HG03159 (cell line): ENCODE results near the gene NSL1.
A peak's percentile ranks its signal among the peaks of the same experiment; 100 is the strongest.
"Not testable (repeated sequence)": the region's sequence is repeated elsewhere in the genome, so short reads cannot be mapped to it uniquely, and the experiment has no call there.

Experiments
- ATAC-seq: cut with Tn5 transposase; IDR thresholded peaks from one replicate; pipeline ENCODE4 v1.9.1; 2021; ENCODE audit warnings: mild to moderate bottlenecking, moderate library complexity; ENCODE audit not compliant: unreplicated experiment

The NSL1 gene

DNA sequence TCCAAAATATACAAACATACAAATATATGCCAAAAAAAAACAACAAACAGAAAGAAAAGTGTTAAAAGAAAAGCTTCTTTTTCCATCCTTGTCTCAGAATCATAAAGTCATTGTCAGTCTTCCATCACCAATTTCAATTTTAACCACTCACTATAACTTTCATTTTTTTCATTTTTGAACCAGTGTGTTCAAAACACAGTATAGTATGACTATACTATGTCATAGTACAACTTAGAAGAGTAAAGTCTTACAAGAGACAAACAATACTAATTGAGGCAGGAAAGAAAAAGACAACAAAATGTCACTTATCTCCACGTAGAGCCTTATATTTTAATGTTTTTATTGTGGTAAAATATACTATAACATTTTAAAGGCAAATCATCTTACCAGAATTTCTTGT lies 7.6 kb downstream of the NSL1 start:
- ATAC-seq = no peak

DNA sequence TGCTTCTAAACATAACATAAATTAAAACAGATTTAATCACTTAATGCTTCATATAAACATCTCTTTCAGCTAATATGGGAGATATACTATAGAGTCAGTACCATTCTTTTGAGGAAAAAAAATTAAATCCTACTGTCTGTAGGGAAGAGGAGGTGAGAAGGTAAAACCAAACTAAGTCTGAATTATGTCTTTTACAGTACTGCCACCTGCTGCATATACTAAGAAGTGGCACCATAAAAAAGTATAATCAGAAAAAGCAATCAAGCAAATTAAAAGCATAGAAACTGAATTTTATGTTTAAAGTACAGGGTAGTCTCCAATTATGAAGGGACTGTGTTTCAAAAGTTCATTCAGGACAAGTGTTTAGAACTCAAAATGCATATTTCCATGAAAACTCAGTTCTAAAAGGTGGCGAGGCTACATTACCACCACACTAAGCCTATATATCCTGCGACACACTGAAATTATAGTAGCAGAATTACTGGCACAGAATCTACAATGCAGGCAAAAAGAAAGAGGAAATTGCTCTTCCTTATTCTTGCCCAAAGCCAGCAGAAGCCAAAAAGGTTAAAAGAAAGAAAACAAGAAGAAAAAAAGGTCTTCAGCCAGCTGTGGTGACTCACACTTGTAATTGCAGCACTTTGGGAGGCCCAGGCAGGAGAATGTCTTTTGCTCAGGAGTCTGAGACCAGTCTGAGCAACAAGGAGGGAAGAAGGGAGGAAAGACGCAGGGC lies 9.0 kb downstream of the NSL1 start:
- no peak for ATAC-seq

DNA sequence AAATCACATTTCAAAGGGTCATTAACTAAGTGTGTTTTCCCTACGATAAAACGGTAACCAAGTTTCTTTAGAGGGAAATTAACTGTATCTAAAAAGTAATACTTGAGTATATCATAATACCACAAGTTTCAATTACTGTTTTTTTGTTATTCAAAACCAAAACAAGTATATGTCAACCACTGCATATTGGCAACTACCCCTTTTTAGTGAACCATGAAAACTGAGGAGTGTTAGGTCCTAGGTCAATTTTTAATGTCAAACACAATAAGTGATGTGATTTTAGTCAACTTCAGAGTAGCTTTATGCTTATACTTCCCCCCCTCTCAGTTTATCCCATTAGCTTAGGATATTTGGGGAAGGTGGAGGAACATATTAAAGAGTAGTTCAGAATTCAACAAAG lies 10.4 kb downstream of the NSL1 start:
- ATAC-seq = no peak

DNA sequence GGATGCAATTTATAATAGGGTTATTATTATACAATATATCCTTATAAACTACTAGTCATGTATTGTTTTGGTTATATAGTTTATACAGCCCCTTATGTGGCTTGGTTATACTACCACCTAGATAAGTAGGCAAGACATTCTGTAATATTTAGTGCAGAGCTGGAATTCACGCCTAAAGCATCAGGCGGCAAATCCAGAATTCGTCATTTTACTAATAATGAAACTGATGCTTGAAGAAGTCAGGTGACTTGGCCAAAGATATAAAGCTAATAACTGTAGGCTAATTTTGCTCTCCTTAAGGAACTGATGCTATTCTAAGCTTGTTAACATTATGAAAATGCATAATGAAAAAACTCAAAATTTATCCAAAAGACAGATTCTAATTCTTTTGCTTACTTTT lies 10.8 kb downstream of the NSL1 start:
- no peak for ATAC-seq

DNA sequence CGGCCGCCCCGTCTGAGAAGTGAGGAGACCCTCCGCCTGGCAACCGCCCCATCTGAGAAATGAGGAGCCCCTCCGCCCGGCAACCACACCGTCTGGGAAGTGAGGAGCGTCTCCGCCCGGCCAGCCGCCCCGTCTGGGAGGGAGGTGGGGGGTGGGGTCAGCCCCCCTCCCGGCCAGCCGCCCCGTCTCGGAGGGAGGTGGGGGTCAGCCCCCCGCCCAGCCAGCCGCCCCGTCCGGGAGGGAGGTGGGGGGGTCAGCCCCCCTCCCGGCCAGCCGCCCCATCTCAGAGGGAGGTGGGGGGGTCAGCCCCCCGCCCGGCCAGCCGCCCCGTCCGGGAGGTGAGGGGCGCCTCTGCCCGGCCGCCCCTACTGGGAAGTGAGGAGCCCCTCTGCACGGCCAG lies 12.5 kb downstream of the NSL1 start:
- not testable (repeated sequence) for ATAC-seq

DNA sequence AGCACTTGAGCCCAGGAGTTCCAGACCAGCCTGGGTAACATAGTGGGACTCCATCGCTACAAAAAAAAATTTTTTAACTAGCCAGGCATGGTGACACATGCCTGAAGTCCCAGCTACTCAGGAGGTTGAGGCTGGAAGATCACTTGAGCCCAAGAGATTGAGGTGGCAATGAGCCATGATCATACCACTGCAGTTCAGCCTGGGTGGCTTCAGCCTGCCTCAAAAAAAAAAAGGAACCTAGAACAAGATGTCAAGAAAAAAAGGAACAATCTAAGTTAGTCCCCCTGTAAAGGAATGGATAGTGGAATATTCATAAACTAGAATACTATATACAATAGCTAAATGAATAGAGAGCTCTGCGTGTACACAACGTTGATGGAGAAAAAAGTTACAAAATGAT lies 14.4 kb downstream of the NSL1 start:
- no peak for ATAC-seq

DNA sequence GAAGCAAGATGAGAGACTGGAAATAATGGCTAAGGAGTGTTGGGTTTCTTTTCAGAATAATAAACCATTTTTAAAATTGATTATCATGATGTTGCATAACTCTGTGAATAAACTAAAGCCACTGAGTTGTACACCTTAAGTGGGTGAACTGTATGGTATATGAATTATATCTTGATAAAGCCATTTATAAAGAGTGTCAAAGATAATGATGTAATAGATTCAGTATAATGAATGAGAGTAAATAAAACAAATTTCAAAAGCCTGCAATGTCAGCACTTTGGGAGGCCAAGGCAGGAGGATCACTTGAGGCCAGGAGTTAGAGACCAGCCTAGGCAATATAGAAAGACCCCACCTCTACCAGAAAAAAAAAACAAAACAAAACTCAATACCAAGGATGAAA lies 16.3 kb downstream of the NSL1 start:
- no peak for ATAC-seq

DNA sequence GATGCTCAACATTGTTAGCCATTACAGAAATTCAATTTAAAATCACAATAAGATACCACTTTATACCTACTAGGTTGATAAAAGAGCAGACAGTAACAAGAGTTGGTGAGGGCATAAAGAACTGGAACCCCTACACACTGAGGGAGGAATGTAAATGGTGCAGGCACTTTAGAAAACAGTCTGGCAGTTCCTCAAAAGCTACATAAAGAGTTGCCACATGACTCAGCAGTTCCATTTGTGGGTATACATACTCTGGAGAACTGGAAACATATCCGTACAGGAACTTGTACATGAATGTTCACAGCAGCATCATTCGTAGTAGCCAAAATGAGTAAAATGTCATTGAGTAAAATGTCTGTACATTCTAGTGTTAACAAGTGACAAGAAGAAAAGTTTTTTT lies 17.0 kb downstream of the NSL1 start:
- ATAC-seq = no peak

DNA sequence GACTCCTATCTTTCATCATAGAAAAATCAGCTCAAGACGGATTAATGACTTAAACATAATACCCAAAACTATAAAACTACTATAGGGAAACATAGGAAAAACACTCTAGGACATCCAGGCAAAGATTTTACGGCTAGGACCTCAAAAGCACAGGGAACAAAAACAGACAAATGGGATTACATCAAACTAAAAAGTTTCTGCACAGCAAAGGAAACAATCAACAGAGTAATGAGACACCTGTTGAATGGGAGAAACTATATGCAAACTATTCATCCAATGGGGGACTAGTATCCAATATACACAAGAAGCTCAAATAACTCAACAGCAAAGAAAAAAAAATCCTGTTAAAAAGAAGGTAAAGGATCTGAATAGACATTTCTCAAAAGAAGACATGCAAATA lies 18.6 kb downstream of the NSL1 start:
- ATAC-seq = no peak

DNA sequence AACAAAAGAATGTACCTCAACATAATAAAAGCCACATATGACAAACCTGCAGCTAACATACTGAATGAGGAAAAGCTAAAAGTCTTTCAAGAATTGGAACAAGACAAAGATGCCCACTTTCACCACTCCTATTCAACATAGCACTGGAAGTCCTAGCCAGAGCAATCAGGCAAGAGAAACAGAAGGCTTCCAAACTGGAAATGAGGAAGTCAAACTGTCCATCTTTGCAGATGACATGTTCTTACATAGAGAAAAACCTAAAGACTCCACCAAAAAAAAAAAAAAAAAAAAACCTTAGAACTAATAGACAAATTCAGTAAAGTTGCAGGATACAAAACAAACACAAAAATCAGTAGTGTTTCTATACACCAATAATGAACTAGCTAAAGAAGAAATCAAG lies 20.2 kb downstream of the NSL1 start:
- no peak for ATAC-seq

DNA sequence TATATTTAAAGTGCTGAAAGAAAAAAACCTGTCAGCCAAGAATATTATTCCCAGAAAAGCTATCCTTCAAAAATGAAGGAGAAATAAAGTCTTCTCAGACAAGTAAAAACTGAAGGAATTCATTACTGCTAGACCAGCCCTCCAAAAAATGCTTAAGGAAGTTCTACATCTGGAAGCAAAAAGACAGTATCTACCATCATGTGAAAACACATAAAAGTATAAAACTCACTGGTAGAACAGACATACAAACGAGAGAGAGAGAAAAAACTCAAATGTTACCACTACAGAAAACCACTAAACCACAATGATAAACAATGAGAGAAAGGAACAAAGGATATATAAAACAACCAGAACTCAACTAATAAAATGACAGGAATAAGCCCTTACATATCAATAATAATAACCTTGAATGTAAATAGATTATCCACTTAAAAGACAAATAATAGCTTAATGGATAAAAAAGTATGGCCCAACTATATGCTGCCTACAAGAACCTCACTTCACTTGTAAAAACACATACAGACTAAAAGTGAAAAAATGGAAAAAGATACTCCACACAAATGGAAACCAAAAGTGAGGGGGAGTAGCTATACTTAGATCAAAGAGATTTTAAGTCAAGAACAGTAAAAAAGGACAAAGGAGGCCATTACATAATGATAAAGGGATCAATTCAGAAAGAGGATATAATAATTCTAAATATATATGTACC lies 22.0 kb downstream of the NSL1 start:
- no peak for ATAC-seq

DNA sequence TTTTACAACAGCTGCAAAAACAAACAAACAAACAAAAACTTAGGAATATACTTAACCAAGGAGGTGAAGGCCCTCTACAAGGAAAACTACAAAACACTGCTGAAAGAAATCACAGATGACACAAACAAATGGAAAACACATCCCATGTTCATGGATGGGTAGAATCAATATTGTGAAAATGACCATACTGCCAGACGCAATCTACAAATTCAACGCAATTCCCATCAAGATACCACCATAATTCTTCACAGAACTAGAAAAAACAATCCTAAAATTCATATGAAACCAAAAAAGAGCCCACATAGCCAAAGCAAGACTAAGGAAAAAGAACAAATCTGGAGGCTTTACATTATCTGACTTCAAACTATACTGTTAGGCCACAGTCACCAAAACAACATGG lies 24.8 kb downstream of the NSL1 start:
- not testable (repeated sequence) for ATAC-seq

DNA sequence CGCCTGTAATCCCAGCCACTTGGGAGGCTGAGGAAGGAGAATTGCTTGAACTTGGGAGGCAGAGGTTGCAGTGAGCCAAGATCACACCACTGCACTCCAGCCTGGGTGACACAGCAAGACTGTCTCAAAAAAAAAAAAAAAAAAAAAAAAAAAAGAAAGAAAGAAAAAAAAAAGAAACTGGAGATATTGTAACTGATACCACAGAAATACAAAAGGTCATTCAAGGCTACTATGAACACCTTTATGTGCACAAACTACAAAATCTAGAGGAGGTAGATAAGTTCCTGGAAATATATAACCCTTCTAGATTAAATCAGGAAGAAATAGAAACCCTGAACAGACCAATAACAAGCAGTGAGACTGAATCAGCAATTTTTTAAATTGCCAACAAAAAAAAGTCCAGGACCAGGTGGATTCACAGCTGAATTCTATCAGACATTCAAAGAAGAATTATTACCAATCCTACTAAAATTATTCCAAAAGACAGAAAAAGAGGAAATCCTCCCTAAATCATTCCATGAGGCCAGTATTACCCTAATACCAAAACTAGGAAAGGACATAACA lies 26.8 kb downstream of the NSL1 start:
- not testable (repeated sequence) for ATAC-seq

DNA sequence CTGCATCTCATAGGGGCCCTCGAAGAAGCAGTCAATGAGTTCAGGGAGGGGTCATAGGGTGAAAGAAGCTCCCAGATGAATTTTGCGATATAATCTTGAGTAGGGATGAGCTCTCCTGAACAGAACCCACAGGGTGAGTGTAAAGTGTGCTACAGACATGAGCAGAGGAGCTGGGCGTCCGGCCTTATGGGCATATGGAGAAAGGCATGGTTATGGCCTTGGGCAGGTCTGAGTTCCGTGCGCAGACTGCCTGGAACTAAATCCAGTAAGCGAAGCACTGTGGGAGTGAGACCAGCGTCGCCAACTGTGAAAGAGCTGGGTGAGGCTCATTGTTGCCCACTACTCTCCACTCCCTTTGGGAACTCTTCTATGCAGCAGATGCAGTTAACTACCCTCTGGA lies 28.7 kb downstream of the NSL1 start:
- ATAC-seq = no peak

DNA sequence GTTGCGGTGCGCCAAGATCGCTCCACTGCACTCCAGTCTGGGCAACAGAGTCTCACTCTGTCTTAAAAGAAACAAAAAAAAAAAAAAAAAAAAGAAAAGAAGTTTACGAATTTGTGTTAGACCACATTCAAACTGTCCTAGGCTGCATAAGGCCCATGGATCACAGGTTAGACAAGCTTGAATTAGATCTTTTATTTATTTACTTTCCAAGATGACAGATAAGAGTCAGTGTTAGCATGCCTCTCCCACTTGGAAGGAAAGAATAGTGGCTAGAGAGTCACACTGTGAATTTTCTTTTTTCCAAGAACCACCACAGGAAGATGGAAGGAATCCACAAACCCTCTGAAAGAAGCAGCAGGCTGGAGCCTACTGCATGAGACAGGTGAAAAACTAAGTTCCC lies 29.3 kb downstream of the NSL1 start:
- no peak for ATAC-seq

DNA sequence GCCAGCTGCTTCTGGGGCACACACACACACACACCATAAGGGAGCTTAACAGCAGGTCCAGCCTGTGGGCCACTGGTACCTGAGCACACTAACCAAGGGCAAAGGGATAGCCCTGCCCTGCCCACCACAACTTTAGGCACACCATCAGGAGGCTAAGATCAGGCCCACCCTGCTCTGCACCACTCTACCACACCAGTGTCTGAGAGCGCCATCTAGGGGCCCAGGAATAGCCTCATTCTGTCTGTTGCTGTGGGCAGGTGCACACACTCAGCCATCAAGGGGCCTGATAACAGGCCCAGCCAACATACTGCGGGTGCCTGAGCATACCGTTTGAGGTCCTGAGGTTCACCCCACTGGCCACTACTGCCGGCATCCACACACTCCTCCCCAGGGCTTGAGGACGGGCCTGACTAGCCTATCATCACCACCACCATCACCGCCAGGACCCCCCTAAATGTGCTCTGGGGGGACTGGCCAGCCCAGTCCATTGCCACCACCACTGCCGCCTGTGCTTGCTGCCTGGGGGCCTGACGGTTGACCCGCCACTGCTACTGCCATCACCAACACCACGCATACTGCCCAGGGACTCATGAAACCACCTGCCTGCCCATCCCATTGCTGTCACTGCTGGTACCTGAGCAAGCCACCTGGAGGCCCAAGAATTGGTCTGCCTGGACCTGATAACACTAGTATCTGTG lies 31.3 kb downstream of the NSL1 start:
- ATAC-seq = no peak

DNA sequence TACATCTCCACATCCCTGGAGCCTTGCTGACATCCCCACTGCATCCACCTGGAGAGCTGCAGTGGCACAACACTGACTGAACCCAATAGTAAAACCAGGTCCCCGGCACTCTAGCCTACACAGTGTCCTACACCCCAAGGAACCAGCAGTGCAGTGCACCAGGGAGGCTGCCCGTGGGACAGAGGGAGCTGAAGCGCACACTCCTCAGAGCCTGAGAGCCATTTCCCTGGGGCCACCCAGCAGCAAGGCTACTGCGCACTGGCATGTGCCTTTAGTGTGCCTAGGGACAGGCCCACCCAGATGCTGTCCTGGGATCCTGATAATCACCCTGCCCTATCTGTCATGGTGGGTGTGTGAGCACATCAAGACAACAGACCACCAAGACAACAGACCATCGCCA lies 31.9 kb downstream of the NSL1 start:
- no peak for ATAC-seq

DNA sequence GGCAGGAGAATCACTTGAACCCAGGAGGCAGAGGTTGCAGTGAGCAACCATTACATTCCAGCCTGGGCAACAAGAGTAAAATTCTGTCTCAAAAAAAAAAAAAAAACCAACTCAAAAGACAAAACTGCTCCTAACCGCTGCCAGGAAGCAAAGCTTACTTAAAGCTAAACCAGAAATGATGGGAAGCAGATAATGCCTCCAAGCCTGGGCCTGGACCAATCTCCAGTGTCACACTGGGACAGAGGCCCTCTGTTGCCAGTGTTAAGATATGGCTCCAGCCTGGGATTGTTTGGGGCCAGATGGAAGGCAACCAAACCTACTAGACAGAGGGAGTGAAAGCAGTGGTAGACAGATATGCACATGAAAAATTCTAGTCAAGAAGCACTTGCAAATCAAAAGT lies 36.9 kb downstream of the NSL1 start:
- no peak for ATAC-seq

DNA sequence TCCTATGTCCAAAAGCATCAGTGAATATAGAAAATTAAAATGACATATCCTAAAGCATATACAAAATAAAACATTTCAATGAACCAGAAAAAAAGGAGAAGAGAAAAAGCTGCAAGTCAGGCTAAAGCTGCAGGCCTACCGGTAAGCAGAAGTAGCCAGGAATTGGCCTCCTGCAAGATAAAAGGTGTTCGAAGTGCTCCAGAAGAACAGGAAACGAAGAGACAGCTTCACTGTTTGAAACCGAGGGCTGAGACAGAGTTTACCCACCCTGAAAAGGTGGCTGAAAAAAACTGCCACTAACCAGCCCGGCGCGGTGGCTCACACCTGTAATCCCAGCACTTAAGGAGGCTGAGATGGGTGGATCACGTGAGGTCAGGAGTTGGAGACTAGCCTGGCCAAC lies 37.4 kb downstream of the NSL1 start:
- ATAC-seq = peak; percentile 53

DNA sequence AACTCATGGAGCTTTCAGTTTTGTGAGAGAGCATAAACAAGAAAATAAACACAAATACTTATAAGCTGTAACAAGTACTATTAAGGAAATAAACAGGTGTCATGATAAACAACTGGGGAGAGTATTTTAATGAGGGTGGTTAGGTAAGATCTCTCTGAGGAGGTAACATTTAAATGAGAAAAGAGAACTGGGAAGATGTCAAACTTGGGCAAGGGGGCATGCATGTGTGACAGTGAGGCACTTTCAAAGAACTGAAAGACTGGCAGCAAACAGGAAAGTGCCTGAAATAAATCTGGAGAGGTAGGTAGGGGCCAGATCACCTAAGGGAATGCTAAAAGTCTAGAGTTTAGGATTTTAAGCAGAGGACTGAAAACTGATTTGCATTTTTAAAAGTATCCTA lies 37.8 kb downstream of the NSL1 start:
- ATAC-seq = no peak

DNA sequence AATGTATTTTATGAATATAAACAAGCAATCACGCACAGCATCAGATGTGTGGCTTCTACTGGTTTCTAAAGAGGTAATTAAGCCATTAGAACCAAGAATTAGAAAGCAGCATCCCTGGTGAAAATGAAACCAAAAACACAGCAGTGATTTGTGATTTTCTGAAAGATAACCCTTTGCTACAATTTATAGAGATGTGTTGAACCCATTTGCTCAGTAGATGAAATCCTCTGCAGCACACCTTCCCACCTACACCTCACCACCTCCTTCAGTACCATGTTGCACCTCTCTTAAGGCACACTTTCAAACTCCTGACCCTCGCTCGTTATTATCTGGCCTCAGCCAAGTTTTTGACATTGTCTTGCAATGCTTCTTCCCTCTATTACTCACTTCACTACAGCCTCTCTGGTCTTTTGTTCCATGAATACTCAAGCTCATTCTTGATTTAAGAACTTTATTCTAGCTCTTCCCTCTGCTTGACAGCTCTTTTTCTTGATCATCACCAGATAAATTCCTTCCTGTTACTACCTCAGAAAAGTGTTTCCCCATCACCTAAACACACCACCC lies 38.6 kb downstream of the NSL1 start:
- ATAC-seq = peak; percentile 37
